GM23248 (cell line): ENCODE data around the gene UQCRC1.

Experiments used
- EZH2 ChIP-seq: fragments of 200-600 bp; sonication (generic); IDR thresholded peaks from 2 replicates; pipeline ENCODE4 v1.6.1; 2018; ENCODE audit warnings: antibody characterized with exemption, mild to moderate bottlenecking; ENCODE audit not compliant: insufficient read depth, poor library complexity, severe bottlenecking
- EZH2phosphoT487 ChIP-seq: fragments of 200-600 bp; sonication (generic); IDR thresholded peaks from 2 replicates; pipeline ENCODE4 v1.6.1; 2018; ENCODE audit warnings: antibody characterized with exemption, moderate library complexity, mild to moderate bottlenecking, low read depth; ENCODE audit not compliant: insufficient read depth

DNA sequence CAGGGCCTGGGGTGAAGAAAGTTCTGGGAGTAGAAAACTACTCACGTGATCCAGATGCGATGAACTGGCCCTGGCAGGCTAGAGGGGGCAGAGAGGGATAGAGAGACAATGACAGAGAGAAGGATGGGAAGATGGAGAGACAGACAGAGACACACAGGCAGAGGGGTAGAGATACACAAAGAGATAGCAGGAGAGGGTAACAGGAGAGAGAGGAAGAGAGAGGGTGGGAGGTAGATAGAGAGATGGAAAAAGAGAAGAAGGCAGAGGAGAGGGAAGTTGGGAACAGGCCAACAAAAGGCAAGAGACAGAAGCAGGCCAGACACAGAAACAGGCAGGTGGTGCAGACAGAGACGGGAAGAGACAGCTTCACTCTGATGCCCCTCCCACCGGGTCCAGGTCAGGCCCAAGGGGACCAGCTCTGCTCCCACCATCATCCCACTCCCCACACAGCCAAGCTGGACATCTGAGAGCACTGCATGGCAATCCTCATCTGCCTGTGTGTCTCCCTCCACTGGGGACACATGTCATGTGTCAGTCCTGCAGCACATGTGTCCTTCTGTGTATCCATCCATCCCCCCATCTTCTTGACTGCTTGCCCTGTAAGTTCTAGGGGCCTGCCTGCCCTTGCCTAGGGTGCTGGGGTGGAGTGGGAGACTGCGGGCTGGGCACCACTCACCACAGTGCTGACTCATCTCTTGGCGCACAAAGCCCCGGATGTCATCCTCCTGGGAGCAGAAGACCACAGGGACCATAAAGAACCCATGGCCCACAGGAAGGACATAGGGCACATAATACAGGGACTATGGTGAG, 43.6 kb downstream of the UQCRC1 start:
- TF ChIP-seq EZH2 (no peak), EZH2phosphoT487 (no peak)
